K562 (cell line): ENCODE measurements around the gene TOMM40L. TPM values are rescaled to one million over a fixed set of nuclear protein-coding genes. Genes with fewer than 3 reads are reported as not detected.

Experiments used
- ATAC-seq: fragments of 200-7000 bp; cut with Tn5 transposase; 3 replicates; pipeline ENCODE4 v1.9.1; 2020; ENCODE audit warnings: moderate library complexity
- BruUV-seq: library from RNA; stranded (reverse); fragments of 400-500 nt; replicated peaks from 2 replicates; lab custom pipeline; 2021; lab: Mats Ljungman, UMichigan
- CTCF ChIA-PET: fragments of 300-600 bp; formaldehyde crosslinking; extraction: SDS; loops from one replicate; lab custom pipeline; 2021; ENCODE audit warnings: low intra/inter-chr PET ratio; lab: Yijun Ruan, JAX
- POLR2A ChIA-PET: fragments of 300-600, 350-650 bp; sonication (Branson Sonifier 250); formaldehyde crosslinking; extraction: SDS; loops from one replicate; lab custom pipeline; 2021; ENCODE audit warnings: antibody characterized with exemption, inconsistent platforms; lab: Yijun Ruan, JAX
- DNase-seq, 4 experiments: peaks; one replicate each; pipeline versions ENCODE4 v3.0.0 to v3.0.0-alpha.2; 2011 to 2018; ENCODE audit warnings: low spot score in 3 of 4, mixed read lengths in 3 of 4; ENCODE audit errors: extremely low read depth in 1 of 4
- FAIRE-seq: peaks from 2 replicates; lab custom pipeline; 2011; peaks lifted over from hg19 to GRCh38; lab: Jason Lieb, UNC
- H2AFZ ChIP-seq: 2 replicates; pipeline ENCODE4 v1.6.0; 2011; ENCODE audit warnings: low read depth, low read length, control low read depth, inconsistent platforms
- H3K27ac ChIP-seq: fragments of 200-600 bp; 3 replicates; pipeline ENCODE4 v1.8.0; 2011; ENCODE audit warnings: low read depth, mild to moderate bottlenecking, control low read depth, inconsistent platforms, low read length, moderate library complexity, mixed read lengths; ENCODE audit errors: extremely low read depth
- H3K27me3 ChIP-seq, 2 experiments: fragments of 300-600 bp in 1 of 2; 2 replicates in 1 of 2; 3 replicates in 1 of 2; pipeline versions ENCODE4 v1.6.0 to v1.8.0; 2011; ENCODE audit warnings: inconsistent platforms in 2 of 2, low read length in 2 of 2, mild to moderate bottlenecking in 1 of 2, mixed read lengths in 1 of 2, moderate library complexity in 1 of 2; ENCODE audit not compliant: control insufficient read depth in 2 of 2, insufficient read depth in 2 of 2
- H3K36me3 ChIP-seq: fragments of 300-600 bp; 3 replicates; pipeline ENCODE4 v1.8.0; 2011; ENCODE audit warnings: mild to moderate bottlenecking, low read length, inconsistent platforms; ENCODE audit not compliant: control insufficient read depth, insufficient read depth
- H3K4me1 ChIP-seq, 2 experiments: fragments of 200-600 bp in 1 of 2; replicated peaks in 1 of 2; 2 replicates in 1 of 2; 3 replicates in 1 of 2; pipeline versions ENCODE4 v1.5.1 to v1.8.0; 2011; ENCODE audit warnings: inconsistent platforms in 2 of 2, low read length in 2 of 2, mild to moderate bottlenecking in 1 of 2, mixed read lengths in 1 of 2, moderate library complexity in 1 of 2; ENCODE audit not compliant: control insufficient read depth in 2 of 2, insufficient read depth in 2 of 2
- H3K4me2 ChIP-seq: 2 replicates; pipeline ENCODE4 v1.6.1; 2011; ENCODE audit warnings: low read length, control low read depth, inconsistent platforms, mixed read lengths; ENCODE audit not compliant: insufficient read depth
- H3K4me3 ChIP-seq: fragments of 200-600 bp; sonication (generic), shearing (Covaris generic); 2 replicates; pipeline ENCODE4 v1.5.1; 2016; ENCODE audit warnings: control low read depth, inconsistent platforms
- H3K79me2 ChIP-seq: fragments of 200-600 bp; 3 replicates; pipeline ENCODE4 v1.8.0; 2011; ENCODE audit warnings: low read length, inconsistent platforms; ENCODE audit not compliant: control insufficient read depth, insufficient read depth
- H3K9ac ChIP-seq, 2 experiments: 2 replicates each; pipeline versions ENCODE4 v1.6.0 to v1.6.1; 2011; ENCODE audit warnings: low read depth in 2 of 2, low read length in 2 of 2, control low read depth in 1 of 2, inconsistent platforms in 1 of 2, mild to moderate bottlenecking in 1 of 2, mixed read lengths in 1 of 2; ENCODE audit not compliant: insufficient read depth in 1 of 2
- H3K9me1 ChIP-seq: one replicate; pipeline ENCODE4 v1.6.0; 2011; ENCODE audit warnings: inconsistent platforms, mild to moderate bottlenecking, low read length, moderate library complexity; ENCODE audit not compliant: control insufficient read depth, insufficient read depth
- H3K9me3 ChIP-seq: replicated peaks from 2 replicates; pipeline ENCODE4 v1.5.1; 2011; ENCODE audit warnings: low read depth, low read length, inconsistent platforms; ENCODE audit not compliant: control insufficient read depth, insufficient read depth
- H4K20me1 ChIP-seq: replicated peaks from 2 replicates; pipeline ENCODE4 v1.6.1; 2011; ENCODE audit warnings: low read length, inconsistent platforms, mixed read lengths; ENCODE audit not compliant: control insufficient read depth, insufficient read depth
- FOXP4 ChIP-seq: sonication (generic); formaldehyde crosslinking; IDR thresholded peaks from 2 replicates; pipeline ENCODE4 v1.8.0; 2022; ENCODE audit warnings: mild to moderate bottlenecking, missing genetic modification reagents, borderline replicate concordance
- GABPA ChIP-seq: fragments of 200-800 bp; sonication (Bioruptor generic); conservative IDR thresholded peaks from 2 replicates; pipeline ENCODE4 v1.6.1; 2016; ENCODE audit warnings: low read depth, missing genetic modification characterization, missing compliant biosample characterization
- KAT7 ChIP-seq: sonication (generic); formaldehyde crosslinking; IDR thresholded peaks from 2 replicates; pipeline ENCODE4 v1.8.0; 2022; ENCODE audit warnings: missing genetic modification reagents, mild to moderate bottlenecking, borderline replicate concordance
- NEUROD1 ChIP-seq: fragments of 150-350 bp; IDR thresholded peaks from 2 replicates; pipeline ENCODE4 v1.6.1; 2014; ENCODE audit warnings: borderline replicate concordance, low read length, low read depth; ENCODE audit not compliant: partially characterized antibody
- ZBTB7A ChIP-seq: IDR thresholded peaks from 2 replicates; pipeline ENCODE4 v1.6.1; 2011; ENCODE audit warnings: low read depth, mild to moderate bottlenecking, low read length, moderate library complexity, borderline replicate concordance; ENCODE audit not compliant: control insufficient read depth
- ZNF175 ChIP-seq: fragments of 200-800 bp; sonication (Bioruptor generic); IDR thresholded peaks from 2 replicates; pipeline ENCODE4 v1.6.1; 2016; ENCODE audit warnings: low read depth, mild to moderate bottlenecking, missing genetic modification characterization, missing compliant biosample characterization
- WGBS: fragments of 100-300 bp; shearing (Covaris generic); methylation state at CpG from one replicate; pipeline ENCODE4 v1.1.6; 2016; ENCODE audit warnings: low coverage, mixed read lengths; ENCODE audit not compliant: insufficient coverage; ENCODE audit errors: missing lambda C conversion rate; 5-methylcytosine and 5-hydroxymethylcytosine counted together
- in situ Hi-C: fragments of 300-500 bp; cut with MboI; formaldehyde crosslinking; loops from 4 replicates; pipeline ENCODE4 v1.15.0; 2018; ENCODE audit warnings: inconsistent platforms, mixed read lengths
- intact Hi-C: fragments of 100-400 bp; cut with micrococcal nuclease; formaldehyde crosslinking; loops from 2 replicates; pipeline ENCODE4 v1.14.2; 2022
- polyA plus RNA-seq, 8 experiments: library from polyadenylated mRNA; depleted of rRNA in 4 of 8; stranded (reverse) in 5 of 8; unstranded in 3 of 8; fragments of >200 nt; fragmentation: Nextera tagmentation in 2 of 8; fragmentation: Illumina TruSeq in 1 of 8; extraction: Ambion mirVana in 2 of 8; extraction: Trizol in 1 of 8; gene quantifications; 2 replicates each; pipeline versions ENCODE4 v1.2.1 to v1.2.3, GENCODE V29; 2011 to 2014; ENCODE audit warnings: inconsistent platforms in 1 of 8, missing spikeins in 1 of 8
- total RNA-seq, 7 experiments: library from RNA; depleted of rRNA in 6 of 7; stranded (reverse); fragments of >200 nt in 6 of 7; fragmentation: Illumina TruSeq in 2 of 7; extraction: Trizol in 2 of 7; gene quantifications; 2 replicates each; pipeline versions ENCODE4 v1.2.1 to v1.2.3, GENCODE V29; 2011 to 2021; ENCODE audit warnings: low replicate concordance in 1 of 7

Gene TOMM40L
- total and polyA plus RNA-seq, 9 of the 15 experiments (the other 6 are each of a cell fraction or from before 2014, with no cell fraction given): 9.6 to 33.6 (median 25.2) TPM

- H2AFZ ChIP-seq: peak overlapping the region; percentile 97
- H3K9me3 ChIP-seq: no peaks in the 10 kb centered on the region
- peaks cover 27% of the 10 kb centered on the region for H3K79me2 ChIP-seq
- no peak for FAIRE-seq
- H3K27ac ChIP-seq: peak overlapping the region; percentile 99
- ChIA-PET POLR2A (interaction anchor here (0.8 to 1.4 kb wide), 4 partner anchors 13 to 189 kb away, joined by 3 to 5 read pairs (median 4); partner anchors contain the start of gene DEDD), CTCF (no interaction called here)
- TF ChIP-seq FOXP4 (no peak), NEUROD1 (no peak), KAT7 (CRISPR knock-in tag) (no peak), GABPA (no peak), ZNF175 (CRISPR knock-in tag) (no peak), ZBTB7A (peak; percentile 13; the same call in 1 of the 2 replicates)
- peak in 1 of 4 experiments; percentile 16 for DNase-seq
- H3K9me1 ChIP-seq: no peaks in the 10 kb centered on the region
- H3K4me3 ChIP-seq: no peak overlapping the region
- H3K4me2 ChIP-seq: peak overlapping the region; percentile 97
- peaks cover 15% of the 10 kb centered on the region; the same call in 2 of the 3 replicates for H3K36me3 ChIP-seq
- BruUV-seq: no TSS peak
- H3K9ac ChIP-seq: peak overlapping the region; percentile 83 to 85; a peak in 3 of 4 replicates
- in situ Hi-C loops: no loop called here
- intact Hi-C loops: loop anchor here (5.0 kb wide), 1 partner anchor 108 kb away; the partner anchor contains the start of gene MPZ
- H3K4me1 ChIP-seq: peaks cover 59 to 68% of the 10 kb centered on the region in 2 experiments
- H4K20me1 ChIP-seq: no peaks in the 10 kb centered on the region
- no peak for ATAC-seq
- 24% methylated on average over 4 of the region's 5 CpGs for WGBS
- H3K27me3 ChIP-seq: no peaks in the 10 kb centered on the region
Observed at GRCh38 chr1:161199506-161200139, 26.2 kb upstream of the TOMM40L start.
